ENCODE data around the gene MTMR10. TPM values are rescaled to one million over a fixed set of nuclear protein-coding genes. Genes with fewer than 3 reads are reported as not detected.

MTMR10 gene
- total and polyA plus RNA-seq, 2 donors (not counting 1 experiment from before 2014, with no cell fraction given) = 17.3 to 44.6 TPM

GRCh38 chr15:30921106-30921505 is 70.3 kb downstream of the MTMR10 start:
- DNase-seq (ENCODE audit: low read depth in 2 of 2) = no peak
- H3K36me3 ChIP-seq (ENCODE audit: control insufficient read depth, insufficient read depth, low read length) = peaks cover 8% of the 10 kb centered on the region

GRCh38 chr15:30919877-30920550 is 71.4 kb downstream of the MTMR10 start:
- Histone ChIP-seq H3K4me2 (ENCODE audit: extremely low read depth, insufficient read depth, low read length) (no peak overlapping the region), H3K9me3 (ENCODE audit: control insufficient read depth, insufficient read depth, low read depth, low read length) (no peaks in the 10 kb centered on the region), H4K20me1 (ENCODE audit: control insufficient read depth, extremely low read depth, insufficient read depth, low read length) (no peaks in the 10 kb centered on the region), H3K79me2 (ENCODE audit: control insufficient read depth, insufficient read depth, low read length) (no peaks in the 10 kb centered on the region), H3K4me1 (ENCODE audit: control insufficient read depth, extremely low read depth, insufficient read depth, low read length) (peaks cover 3% of the 10 kb centered on the region), H3K4me3 (replicated peaks in 1 of 4; ENCODE audit: control extremely low read depth in 1 of 4, insufficient read depth in 1 of 4, low read depth in 3 of 4, low read length in 4 of 4) (no peak overlapping the region), H3K27ac (ENCODE audit: insufficient read depth, low read length) (no peak overlapping the region), H3K27me3 (ENCODE audit: control insufficient read depth, insufficient read depth, low read length) (no peaks in the 10 kb centered on the region), H2AFZ (ENCODE audit: low read length) (no peak overlapping the region), H3K36me3 (ENCODE audit: control insufficient read depth, insufficient read depth, low read length) (peaks cover 5% of the 10 kb centered on the region), H3K9ac (ENCODE audit: insufficient read depth, low read length) (no peak overlapping the region)
- TF ChIP-seq CTCF (conservative IDR thresholded peaks at IDR 0.05 in 1 of 2, IDR thresholded peaks at IDR 0.05 in 1 of 2; ENCODE audit: low read depth in 1 of 2, low read length in 2 of 2) = no peak
- TF ChIP-seq EZH2 (IDR thresholded peaks at IDR 0.05; ENCODE audit: low read length, missing control alignments) = no peak
- DNase-seq (ENCODE audit: low read depth in 2 of 2) = no peak

More at GRCh38 chr15:30921106-30921505, 70.3 kb downstream of the MTMR10 start:
- Histone ChIP-seq H3K27ac (ENCODE audit: insufficient read depth, low read length) (no peak overlapping the region), H3K4me1 (ENCODE audit: control insufficient read depth, extremely low read depth, insufficient read depth, low read length) (peaks cover 3% of the 10 kb centered on the region), H3K27me3 (ENCODE audit: control insufficient read depth, insufficient read depth, low read length) (no peaks in the 10 kb centered on the region), H3K9ac (ENCODE audit: insufficient read depth, low read length) (no peak overlapping the region), H3K4me3 (replicated peaks in 1 of 4; ENCODE audit: control extremely low read depth in 1 of 4, insufficient read depth in 1 of 4, low read depth in 3 of 4, low read length in 4 of 4) (no peak overlapping the region), H3K9me3 (ENCODE audit: control insufficient read depth, insufficient read depth, low read depth, low read length) (no peaks in the 10 kb centered on the region), H3K4me2 (ENCODE audit: extremely low read depth, insufficient read depth, low read length) (no peak overlapping the region), H3K79me2 (ENCODE audit: control insufficient read depth, insufficient read depth, low read length) (no peaks in the 10 kb centered on the region), H2AFZ (ENCODE audit: low read length) (no peak overlapping the region), H4K20me1 (ENCODE audit: control insufficient read depth, extremely low read depth, insufficient read depth, low read length) (no peaks in the 10 kb centered on the region)
- no peak for TF ChIP-seq EZH2 (IDR thresholded peaks at IDR 0.05; ENCODE audit: low read length, missing control alignments)
- no peak for TF ChIP-seq CTCF (conservative IDR thresholded peaks at IDR 0.05 in 1 of 2, IDR thresholded peaks at IDR 0.05 in 1 of 2; ENCODE audit: low read depth in 1 of 2, low read length in 2 of 2)

GRCh38 chr15:30918366-30918765 is 73.1 kb downstream of the MTMR10 start:
- no peak for TF ChIP-seq EZH2 (IDR thresholded peaks at IDR 0.05; ENCODE audit: low read length, missing control alignments)
- TF ChIP-seq CTCF (conservative IDR thresholded peaks at IDR 0.05 in 1 of 2, IDR thresholded peaks at IDR 0.05 in 1 of 2; ENCODE audit: low read depth in 1 of 2, low read length in 2 of 2) = no peak
- H3K79me2 ChIP-seq (ENCODE audit: control insufficient read depth, insufficient read depth, low read length) = no peaks in the 10 kb centered on the region
- no peaks in the 10 kb centered on the region for H3K9me3 ChIP-seq (ENCODE audit: control insufficient read depth, insufficient read depth, low read depth, low read length)
- H3K4me2 ChIP-seq (ENCODE audit: extremely low read depth, insufficient read depth, low read length) = no peak overlapping the region
- H3K4me1 ChIP-seq (ENCODE audit: control insufficient read depth, extremely low read depth, insufficient read depth, low read length) = peaks cover 3% of the 10 kb centered on the region
- H3K36me3 ChIP-seq (ENCODE audit: control insufficient read depth, insufficient read depth, low read length) = peaks cover 4% of the 10 kb centered on the region
- no peak overlapping the region for H3K27ac ChIP-seq (ENCODE audit: insufficient read depth, low read length)
- H3K9ac ChIP-seq (ENCODE audit: insufficient read depth, low read length) = no peak overlapping the region
- no peak for DNase-seq (ENCODE audit: low read depth in 2 of 2)
- H3K4me3 ChIP-seq (replicated peaks in 1 of 4; ENCODE audit: control extremely low read depth in 1 of 4, insufficient read depth in 1 of 4, low read depth in 3 of 4, low read length in 4 of 4) = no peak overlapping the region
- no peaks in the 10 kb centered on the region for H3K27me3 ChIP-seq (ENCODE audit: control insufficient read depth, insufficient read depth, low read length)
- H2AFZ ChIP-seq (ENCODE audit: low read length) = no peak overlapping the region
- H4K20me1 ChIP-seq (ENCODE audit: control insufficient read depth, extremely low read depth, insufficient read depth, low read length) = no peaks in the 10 kb centered on the region
